ENCODE results near the gene NXT1. TPM values are rescaled to one million over a fixed set of nuclear protein-coding genes. Genes with fewer than 3 reads are reported as not detected.

NXT1 gene
- total and polyA plus RNA-seq, 10 of the 15 experiments (the other 5 are each of a cell fraction or from before 2014, with no cell fraction given): 10.2 to 66.7 (median 44.0) TPM

DNA sequence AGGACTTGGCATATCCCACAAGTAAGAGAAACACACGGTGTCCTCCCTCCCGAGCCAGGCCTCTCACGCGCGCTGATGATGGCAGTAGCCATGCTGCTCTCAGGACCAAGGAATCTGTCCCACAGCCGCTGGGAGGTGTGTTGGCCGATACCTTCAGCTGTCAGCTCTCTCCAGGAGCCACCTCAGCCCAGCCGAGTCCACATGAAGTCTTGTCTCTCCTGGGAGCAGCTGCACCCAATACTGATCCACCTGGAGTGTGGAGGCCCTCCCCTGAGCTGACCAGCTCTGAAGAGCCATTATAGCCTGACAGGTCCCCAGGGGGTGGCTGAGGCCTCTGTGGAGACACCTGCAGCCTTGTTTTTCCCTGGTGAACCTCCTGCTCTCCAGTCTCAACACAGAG lies 23.8 kb upstream of the NXT1 start:
- ATAC-seq (no peak), DNase-seq (ENCODE audit: low read depth, low spot score) (no peak), FAIRE-seq (no peak)
- Histone ChIP-seq H3K9ac (ENCODE audit: control insufficient read depth, insufficient read depth, low read length) (no peak overlapping the region), H3K27me3 (replicated peaks in 1 of 2; ENCODE audit: control insufficient read depth in 2 of 2, insufficient read depth in 2 of 2, low read length in 1 of 2) (no peaks in the 10 kb centered on the region), H3K27ac (ENCODE audit: control insufficient read depth, insufficient read depth) (no peak overlapping the region), H3K4me1 (ENCODE audit: control insufficient read depth, insufficient read depth, low read length) (peaks cover 2% of the 10 kb centered on the region), H4K20me1 (ENCODE audit: control insufficient read depth, insufficient read depth) (no peaks in the 10 kb centered on the region), H3K4me3 (no peak overlapping the region), H3K9me3 (replicated peaks; ENCODE audit: control insufficient read depth, insufficient read depth, low read length) (no peaks in the 10 kb centered on the region; the same call in 2 of the 3 replicates), H3K36me3 (ENCODE audit: control insufficient read depth in 2 of 2, insufficient read depth in 2 of 2, low read length in 1 of 2) (no peaks in the 10 kb centered on the region), H2AFZ (ENCODE audit: control insufficient read depth, low read depth, low read length) (no peak overlapping the region), H3K4me2 (ENCODE audit: control insufficient read depth, insufficient read depth) (no peak overlapping the region), H3K79me2 (ENCODE audit: control insufficient read depth, insufficient read depth, low read length) (no peaks in the 10 kb centered on the region)
- WGBS (ENCODE audit: insufficient coverage, insufficient replicate concordance, low lambda C conversion rate, missing lambda C conversion rate): 72% methylated on average over 8 of the region's 8 CpGs
- BruUV-seq (replicated peaks): no TSS peak
- intact Hi-C loops (cut with micrococcal nuclease; ENCODE audit: unreplicated experiment) (no loop called here), in situ Hi-C loops (cut with MboI) (no loop called here)
- ChIA-PET POLR2A (no interaction called here), SMC1A (ENCODE audit: uncharacterized antibody, unreplicated experiment) (interaction anchor here (0.6 kb wide), 1 partner anchor 811 kb away, joined by 3 read pairs; no protein-coding TSS in a partner anchor), CTCF (no interaction called here), RAD21 (ENCODE audit: unreplicated experiment) (no interaction called here)
- no peak for TF ChIP-seq TCF3 (IDR thresholded peaks at IDR 0.05; ENCODE audit: borderline replicate concordance, insufficient read depth, low read depth, low read length)
- no peak for TF ChIP-seq SUZ12 (IDR thresholded peaks at IDR 0.05; ENCODE audit: unreplicated experiment)
- TF ChIP-seq, protein P1, sequence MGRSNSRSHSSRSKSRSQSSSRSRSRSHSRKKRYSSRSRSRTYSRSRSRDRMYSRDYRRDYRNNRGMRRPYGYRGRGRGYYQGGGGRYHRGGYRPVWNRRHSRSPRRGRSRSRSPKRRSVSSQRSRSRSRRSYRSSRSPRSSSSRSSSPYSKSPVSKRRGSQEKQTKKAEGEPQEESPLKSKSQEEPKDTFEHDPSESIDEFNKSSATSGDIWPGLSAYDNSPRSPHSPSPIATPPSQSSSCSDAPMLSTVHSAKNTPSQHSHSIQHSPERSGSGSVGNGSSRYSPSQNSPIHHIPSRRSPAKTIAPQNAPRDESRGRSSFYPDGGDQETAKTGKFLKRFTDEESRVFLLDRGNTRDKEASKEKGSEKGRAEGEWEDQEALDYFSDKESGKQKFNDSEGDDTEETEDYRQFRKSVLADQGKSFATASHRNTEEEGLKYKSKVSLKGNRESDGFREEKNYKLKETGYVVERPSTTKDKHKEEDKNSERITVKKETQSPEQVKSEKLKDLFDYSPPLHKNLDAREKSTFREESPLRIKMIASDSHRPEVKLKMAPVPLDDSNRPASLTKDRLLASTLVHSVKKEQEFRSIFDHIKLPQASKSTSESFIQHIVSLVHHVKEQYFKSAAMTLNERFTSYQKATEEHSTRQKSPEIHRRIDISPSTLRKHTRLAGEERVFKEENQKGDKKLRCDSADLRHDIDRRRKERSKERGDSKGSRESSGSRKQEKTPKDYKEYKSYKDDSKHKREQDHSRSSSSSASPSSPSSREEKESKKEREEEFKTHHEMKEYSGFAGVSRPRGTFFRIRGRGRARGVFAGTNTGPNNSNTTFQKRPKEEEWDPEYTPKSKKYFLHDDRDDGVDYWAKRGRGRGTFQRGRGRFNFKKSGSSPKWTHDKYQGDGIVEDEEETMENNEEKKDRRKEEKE (IDR thresholded peaks at IDR 0.05): no peak
- no peak for TF ChIP-seq ZZZ3 (IDR thresholded peaks at IDR 0.05; ENCODE audit: control insufficient read depth, insufficient read length, low read depth)
- TF ChIP-seq RAD51 (IDR thresholded peaks at IDR 0.05): no peak
- no peak for TF ChIP-seq MYC (IDR thresholded peaks at IDR 0.05; ENCODE audit: insufficient read depth, insufficient read length, insufficient replicate concordance, low read length, severe bottlenecking)
- TF ChIP-seq CHD1 (IDR thresholded peaks at IDR 0.05; ENCODE audit: low read depth, low read length): no peak
- TF ChIP-seq MEF2B (IDR thresholded peaks at IDR 0.05; ENCODE audit: partially characterized antibody, poor library complexity, severe bottlenecking): no peak
- no peak for TF ChIP-seq LARP7 (IDR thresholded peaks at IDR 0.05)
- TF ChIP-seq E2F8 (IDR thresholded peaks at IDR 0.05; ENCODE audit: low read depth, partially characterized antibody): no peak
- TF ChIP-seq, protein P2, sequence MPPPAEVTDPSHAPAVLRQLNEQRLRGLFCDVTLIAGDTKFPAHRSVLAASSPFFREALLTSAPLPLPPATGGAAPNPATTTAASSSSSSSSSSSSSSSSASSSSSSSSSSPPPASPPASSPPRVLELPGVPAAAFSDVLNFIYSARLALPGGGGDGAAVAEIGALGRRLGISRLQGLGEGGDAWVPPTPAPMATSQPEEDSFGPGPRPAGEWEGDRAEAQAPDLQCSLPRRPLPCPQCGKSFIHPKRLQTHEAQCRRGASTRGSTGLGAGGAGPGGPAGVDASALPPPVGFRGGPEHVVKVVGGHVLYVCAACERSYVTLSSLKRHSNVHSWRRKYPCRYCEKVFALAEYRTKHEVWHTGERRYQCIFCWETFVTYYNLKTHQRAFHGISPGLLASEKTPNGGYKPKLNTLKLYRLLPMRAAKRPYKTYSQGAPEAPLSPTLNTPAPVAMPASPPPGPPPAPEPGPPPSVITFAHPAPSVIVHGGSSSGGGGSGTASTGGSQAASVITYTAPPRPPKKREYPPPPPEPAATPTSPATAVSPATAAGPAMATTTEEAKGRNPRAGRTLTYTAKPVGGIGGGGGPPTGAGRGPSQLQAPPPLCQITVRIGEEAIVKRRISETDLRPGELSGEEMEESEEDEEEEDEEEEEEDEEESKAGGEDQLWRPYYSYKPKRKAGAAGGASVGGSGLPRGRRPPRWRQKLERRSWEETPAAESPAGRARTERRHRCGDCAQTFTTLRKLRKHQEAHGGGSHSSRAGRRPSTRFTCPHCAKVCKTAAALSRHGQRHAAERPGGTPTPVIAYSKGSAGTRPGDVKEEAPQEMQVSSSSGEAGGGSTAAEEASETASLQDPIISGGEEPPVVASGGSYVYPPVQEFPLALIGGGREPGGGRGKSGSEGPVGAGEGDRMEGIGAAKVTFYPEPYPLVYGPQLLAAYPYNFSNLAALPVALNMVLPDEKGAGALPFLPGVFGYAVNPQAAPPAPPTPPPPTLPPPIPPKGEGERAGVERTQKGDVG (CRISPR knock-in tag; IDR thresholded peaks at IDR 0.05): no peak
- TF ChIP-seq NKRF (conservative IDR thresholded peaks at IDR 0.05): no peak
- TF ChIP-seq SMARCA5 (IDR thresholded peaks at IDR 0.05): no peak
- TF ChIP-seq SMAD5 (IDR thresholded peaks at IDR 0.05; ENCODE audit: low read depth): no peak

Data from GM12878 (cell line).